ENCODE results near the gene RXRA. TPM values are rescaled to one million over a fixed set of nuclear protein-coding genes. Genes with fewer than 3 reads are reported as not detected.

The RXRA gene
- polyA plus RNA-seq, 3 donors = 15.8 to 91.0 (median 23.2) TPM

DNA sequence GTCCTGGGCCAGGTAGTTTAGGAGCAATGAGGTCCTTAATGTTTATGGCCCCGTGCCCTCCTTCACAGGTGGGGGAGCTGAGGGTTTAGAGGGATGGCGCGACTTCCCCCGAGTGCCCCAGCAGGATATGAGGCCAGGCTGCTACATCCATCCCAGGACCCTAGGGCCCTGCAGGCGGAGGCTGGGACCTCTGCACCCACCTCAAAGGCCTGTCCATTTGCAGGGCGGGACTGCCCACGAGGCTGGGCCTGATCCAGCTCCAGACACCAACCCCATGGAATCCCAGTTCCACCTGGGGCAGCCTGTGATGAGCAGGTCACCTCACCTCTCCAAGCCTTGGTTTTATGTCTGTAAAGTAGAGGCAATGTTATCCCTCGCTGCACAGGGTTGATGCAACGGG, 142.1 kb downstream of the RXRA start:
- Mint-ChIP-seq H3K27ac (no peak overlapping the region), H3K27me3 (ENCODE audit: low read depth in 3 of 3) (peaks cover 1 to 8% (median 2%) of the 10 kb centered on the region in 3 donors), H3K36me3 (no peaks in the 10 kb centered on the region), H3K4me3 (no peak overlapping the region), H3K4me1 (no peaks in the 10 kb centered on the region), H3K9me3 (no peaks in the 10 kb centered on the region)
- Histone ChIP-seq H3K4me2 (replicated peaks; ENCODE audit: extremely low read depth, low read length, poor library complexity, severe bottlenecking) (no peak overlapping the region), H4K20me1 (ENCODE audit: insufficient read depth, low read length) (no peaks in the 10 kb centered on the region), H2AFZ (ENCODE audit: insufficient read depth, low read depth, low read length, poor library complexity, severe bottlenecking) (no peak overlapping the region), H3K36me3 (replicated peaks in 1 of 2; ENCODE audit: control insufficient read depth in 1 of 2, insufficient read depth in 2 of 2, low read length in 2 of 2) (no peaks in the 10 kb centered on the region), H3K79me2 (ENCODE audit: insufficient read depth, low read length) (no peaks in the 10 kb centered on the region), H3K27ac (ENCODE audit: low read depth in 1 of 2, low read length in 2 of 2) (no peak overlapping the region), H3K4me1 (ENCODE audit: control insufficient read depth in 1 of 2, insufficient read depth in 2 of 2, low read length in 2 of 2) (no peaks in the 10 kb centered on the region), H3K9ac (ENCODE audit: insufficient read depth, low read length, poor library complexity, severe bottlenecking) (no peak overlapping the region), H3K27me3 (ENCODE audit: control insufficient read depth in 2 of 2, insufficient read depth in 2 of 2, low read length in 2 of 2) (no peaks in the 10 kb centered on the region), H3K4me3 (replicated peaks in 1 of 3; ENCODE audit: low read depth in 2 of 3, low read length in 3 of 3) (no peak overlapping the region), H3K9me3 (replicated peaks in 1 of 2; ENCODE audit: control insufficient read depth in 1 of 2, insufficient read depth in 1 of 2, low read length in 2 of 2) (no peaks in the 10 kb centered on the region)
- no peak for DNase-seq
- 93% methylated on average over 8 of the region's 9 CpGs for whole genome bisulfite sequencing (ENCODE audit: insufficient coverage)
- intact Hi-C loops (cut with micrococcal nuclease) = no loop called here
- TF ChIP-seq, protein P1, sequence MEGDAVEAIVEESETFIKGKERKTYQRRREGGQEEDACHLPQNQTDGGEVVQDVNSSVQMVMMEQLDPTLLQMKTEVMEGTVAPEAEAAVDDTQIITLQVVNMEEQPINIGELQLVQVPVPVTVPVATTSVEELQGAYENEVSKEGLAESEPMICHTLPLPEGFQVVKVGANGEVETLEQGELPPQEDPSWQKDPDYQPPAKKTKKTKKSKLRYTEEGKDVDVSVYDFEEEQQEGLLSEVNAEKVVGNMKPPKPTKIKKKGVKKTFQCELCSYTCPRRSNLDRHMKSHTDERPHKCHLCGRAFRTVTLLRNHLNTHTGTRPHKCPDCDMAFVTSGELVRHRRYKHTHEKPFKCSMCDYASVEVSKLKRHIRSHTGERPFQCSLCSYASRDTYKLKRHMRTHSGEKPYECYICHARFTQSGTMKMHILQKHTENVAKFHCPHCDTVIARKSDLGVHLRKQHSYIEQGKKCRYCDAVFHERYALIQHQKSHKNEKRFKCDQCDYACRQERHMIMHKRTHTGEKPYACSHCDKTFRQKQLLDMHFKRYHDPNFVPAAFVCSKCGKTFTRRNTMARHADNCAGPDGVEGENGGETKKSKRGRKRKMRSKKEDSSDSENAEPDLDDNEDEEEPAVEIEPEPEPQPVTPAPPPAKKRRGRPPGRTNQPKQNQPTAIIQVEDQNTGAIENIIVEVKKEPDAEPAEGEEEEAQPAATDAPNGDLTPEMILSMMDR (IDR thresholded peaks at IDR 0.05) = no peak

DNA sequence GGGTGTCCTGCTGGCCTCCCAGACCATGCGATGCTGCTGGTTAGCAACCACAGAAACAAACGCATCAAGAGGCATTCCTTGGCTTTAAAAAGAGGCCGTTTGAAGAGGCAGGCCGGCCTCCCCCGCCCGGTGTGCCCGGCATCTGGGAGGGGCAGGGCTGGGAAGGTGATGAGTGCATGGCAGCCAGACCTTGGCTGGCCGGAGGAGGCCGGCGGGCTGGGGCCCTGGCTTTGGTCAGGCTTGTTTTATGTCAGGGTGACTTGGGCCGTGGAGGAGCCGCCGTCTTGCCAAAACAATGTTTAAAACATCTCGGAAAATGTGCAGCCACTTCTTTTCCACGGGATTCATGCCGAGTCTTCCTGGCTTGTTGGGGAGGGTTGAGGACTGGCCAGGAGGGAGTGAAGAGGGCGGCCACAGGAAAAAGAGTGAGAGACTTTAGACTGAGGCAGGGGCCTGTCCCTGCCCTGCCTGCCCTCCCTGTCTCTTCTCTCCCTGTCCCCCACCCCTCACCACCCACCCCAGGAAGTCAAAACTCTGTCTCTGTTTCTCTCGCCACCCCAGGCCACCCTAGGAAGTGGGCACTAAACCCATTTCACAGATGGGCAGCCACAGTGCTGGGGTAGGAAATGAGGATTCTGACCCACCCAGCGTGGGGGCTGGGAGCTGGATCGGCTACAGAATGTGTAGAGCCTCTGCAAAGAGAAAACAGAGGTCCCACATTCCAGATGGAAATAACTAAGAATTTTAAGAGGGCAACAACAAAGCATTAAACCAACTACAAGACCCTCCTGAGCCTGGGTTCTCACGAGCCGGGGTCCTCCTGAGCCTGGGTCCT, 143.0 kb downstream of the RXRA start:
- H3K27ac Mint-ChIP-seq = peak overlapping the region in 1 of 7 donors; percentile 12
- TF ChIP-seq, protein P1 (IDR thresholded peaks at IDR 0.05) = no peak
- DNase-seq = no peak
- Histone ChIP-seq H3K4me2 (replicated peaks; ENCODE audit: extremely low read depth, low read length, poor library complexity, severe bottlenecking) (no peak overlapping the region), H3K9ac (ENCODE audit: insufficient read depth, low read length, poor library complexity, severe bottlenecking) (no peak overlapping the region), H4K20me1 (ENCODE audit: insufficient read depth, low read length) (no peaks in the 10 kb centered on the region), H3K4me3 (replicated peaks in 1 of 3; ENCODE audit: low read depth in 2 of 3, low read length in 3 of 3) (no peak overlapping the region), H3K79me2 (ENCODE audit: insufficient read depth, low read length) (no peaks in the 10 kb centered on the region), H3K27ac (ENCODE audit: low read depth in 1 of 2, low read length in 2 of 2) (no peak overlapping the region), H3K36me3 (replicated peaks in 1 of 2; ENCODE audit: control insufficient read depth in 1 of 2, insufficient read depth in 2 of 2, low read length in 2 of 2) (no peaks in the 10 kb centered on the region), H3K9me3 (replicated peaks in 1 of 2; ENCODE audit: control insufficient read depth in 1 of 2, insufficient read depth in 1 of 2, low read length in 2 of 2) (peaks cover 0 to 2% of the 10 kb centered on the region in 2 donors), H2AFZ (ENCODE audit: insufficient read depth, low read depth, low read length, poor library complexity, severe bottlenecking) (no peak overlapping the region), H3K27me3 (ENCODE audit: control insufficient read depth in 2 of 2, insufficient read depth in 2 of 2, low read length in 2 of 2) (no peaks in the 10 kb centered on the region), H3K4me1 (ENCODE audit: control insufficient read depth in 1 of 2, insufficient read depth in 2 of 2, low read length in 2 of 2) (no peaks in the 10 kb centered on the region)
- peaks cover 0 to 7% (median 2%) of the 10 kb centered on the region in 7 donors for H3K9me3 Mint-ChIP-seq
- H3K36me3 Mint-ChIP-seq = no peaks in the 10 kb centered on the region
- intact Hi-C loops (cut with micrococcal nuclease) = no loop called here
- peaks cover under 1 to 5% (median 1%) of the 10 kb centered on the region in 3 donors for H3K27me3 Mint-ChIP-seq (ENCODE audit: low read depth in 3 of 3)
- H3K4me3 Mint-ChIP-seq = no peak overlapping the region
- H3K4me1 Mint-ChIP-seq = no peaks in the 10 kb centered on the region
- 94% methylated on average over 19 of the region's 22 CpGs for WGBS (ENCODE audit: insufficient coverage)
